Measurements from ENCODE around the gene C19orf25.

GRCh38 chr19:1481893-1482360 is 2.9 kb upstream of the C19orf25 start:
- no peak for TF ChIP-seq CTCF (IDR thresholded peaks at IDR 0.05)
- TF ChIP-seq POLR2A (IDR thresholded peaks at IDR 0.05): no peak
